Activated CD4-positive, alpha-beta T cell treated with anti-CD3 and anti-CD28 coated beads, Interleukin-10, Interleukin-2, amounts not matched to agents 100 ng/mL and 50 ng/mL, durations not matched to agents 16 hours and 8 hours (primary cell): ENCODE measurements around the gene ITPR1.

Experiments
- DNase-seq: peaks from one replicate; pipeline ENCODE4 v3.0.0-alpha.2; 2020

Gene ITPR1

DNA sequence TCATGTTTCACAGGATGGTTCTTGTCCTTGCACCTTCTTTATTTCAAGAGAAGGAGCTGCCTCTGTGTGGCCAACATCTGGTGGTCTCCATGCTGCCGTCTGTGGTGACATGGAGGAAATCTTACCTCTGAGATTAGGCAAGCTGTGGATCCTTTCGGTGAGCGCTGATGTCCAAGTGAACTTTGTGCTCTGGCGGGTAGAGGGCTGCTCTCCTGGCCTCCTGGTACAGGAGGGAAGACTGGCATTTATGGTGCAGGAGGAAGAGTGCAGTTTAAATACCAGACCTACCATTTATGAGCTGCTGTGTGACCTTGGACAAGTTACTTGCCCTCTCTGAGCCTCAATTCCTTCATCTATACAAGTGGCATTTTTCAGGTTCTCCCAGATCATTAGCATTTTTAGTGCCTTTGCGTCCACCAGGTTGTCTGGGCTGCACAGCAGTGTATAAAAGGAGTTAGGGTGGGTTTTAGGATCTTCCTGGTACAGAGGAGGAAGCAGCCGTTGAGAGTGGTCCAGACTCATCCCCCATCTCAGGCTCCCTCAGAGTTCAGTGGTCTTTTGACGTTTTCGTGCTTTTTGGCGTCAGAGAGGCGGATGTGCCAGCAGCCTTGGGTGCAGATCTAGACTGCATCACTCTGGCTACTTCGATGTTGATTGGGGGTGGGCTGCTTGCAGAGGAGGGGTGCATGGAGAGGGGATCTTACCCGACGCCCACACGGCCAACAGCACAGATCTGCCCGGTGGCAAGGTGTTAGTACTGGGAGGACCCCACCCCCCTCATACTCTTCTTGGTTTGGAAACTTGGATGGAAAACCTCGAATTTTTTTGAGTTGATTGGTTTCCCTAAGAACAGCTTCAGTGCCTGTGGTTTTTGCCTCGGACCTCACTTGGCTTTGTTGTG, 162.2 kb downstream of the ITPR1 start:
- DNase-seq, result no peak

DNA sequence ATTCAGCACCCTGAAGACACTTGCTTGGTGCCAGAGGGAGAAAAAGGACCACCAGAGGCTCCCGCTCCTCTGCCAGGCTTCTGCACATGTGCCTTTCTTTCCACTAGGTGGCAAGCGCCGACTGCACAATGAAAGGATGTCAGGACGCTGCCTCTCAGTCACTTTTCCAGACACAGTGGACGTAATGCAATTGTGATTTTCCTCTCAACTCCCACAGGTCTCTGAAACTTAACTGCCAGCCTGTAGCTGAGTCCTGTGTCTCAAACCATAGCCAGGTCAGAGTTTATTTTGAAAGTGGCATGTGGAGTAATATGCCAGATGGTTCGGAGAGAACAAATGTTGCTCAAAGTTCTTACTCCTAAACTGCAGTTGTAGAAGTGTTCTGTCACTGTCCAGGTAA, 162.9 kb downstream of the ITPR1 start:
- DNase-seq, result peak; percentile 4

DNA sequence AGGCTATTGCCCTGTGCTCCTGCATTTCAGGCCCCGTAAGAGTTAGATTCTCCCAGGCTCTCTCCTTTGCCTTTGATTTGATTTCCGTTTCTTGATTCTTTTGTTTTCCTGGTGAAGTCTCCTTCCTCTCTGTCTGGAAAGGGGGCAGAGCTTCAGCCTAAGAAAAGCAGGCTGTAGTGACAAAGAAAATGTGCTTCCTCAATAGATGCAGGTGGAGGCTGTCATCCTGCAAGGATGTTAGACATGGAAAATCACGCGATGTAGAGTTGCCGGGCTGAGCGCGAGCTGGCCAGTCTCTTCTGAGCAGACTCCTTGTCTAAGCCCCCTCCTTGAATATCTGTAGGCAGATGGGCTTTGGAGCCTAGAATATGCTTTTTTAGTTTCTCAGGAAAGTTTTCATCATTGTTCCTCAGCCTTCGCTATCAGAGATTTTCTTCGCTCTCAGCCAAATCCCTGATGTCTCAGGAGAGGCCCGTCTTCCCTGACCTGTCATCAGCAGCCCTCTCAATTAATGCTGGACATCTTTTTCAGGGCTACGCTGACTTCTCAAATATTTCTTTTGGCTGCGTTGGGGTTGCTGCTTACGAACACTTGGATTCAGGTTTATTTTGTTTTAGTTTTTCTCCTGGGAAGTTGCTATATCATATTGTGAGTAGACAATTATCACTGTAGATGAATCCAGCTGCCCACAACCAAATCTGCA, 163.6 kb downstream of the ITPR1 start:
- no peak for DNase-seq

DNA sequence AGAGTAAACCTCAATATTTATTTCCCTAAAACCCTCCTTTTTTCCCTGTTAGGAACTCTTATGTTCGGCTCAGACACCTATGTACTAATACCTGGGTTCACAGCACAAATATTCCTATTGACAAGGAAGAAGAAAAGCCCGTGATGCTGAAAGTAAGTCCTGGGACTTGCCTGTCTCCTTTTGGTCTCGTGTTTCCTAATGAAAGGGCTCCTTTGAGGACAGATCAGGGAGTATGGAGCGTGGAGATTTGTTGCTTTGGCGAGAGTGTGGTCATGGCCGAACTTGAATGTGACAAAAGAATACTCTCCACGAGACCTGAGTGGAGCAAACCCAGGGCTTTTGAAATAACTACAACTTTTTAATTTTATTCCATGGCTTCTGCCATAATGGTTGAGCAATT, 167.8 kb downstream of the ITPR1 start:
- DNase-seq, result no peak

DNA sequence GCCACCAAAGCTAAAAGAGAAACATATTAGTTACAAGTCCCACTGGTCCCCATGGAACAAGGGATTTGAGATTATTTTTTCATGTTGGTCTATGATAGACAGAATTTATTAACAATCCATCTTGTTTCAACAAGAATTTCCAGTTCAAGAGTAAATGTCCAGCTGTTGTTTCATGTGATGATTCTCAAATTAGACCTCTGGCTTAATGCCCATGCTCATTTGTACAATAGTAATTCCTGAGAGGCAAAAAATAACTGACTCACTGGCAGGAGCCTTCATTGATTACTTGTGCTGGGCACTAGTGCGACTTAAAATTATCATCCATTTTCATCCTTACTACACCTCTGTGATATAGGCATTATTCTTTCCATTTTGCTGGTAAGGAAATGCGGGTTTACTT, 171.3 kb downstream of the ITPR1 start:
- DNase-seq, result no peak

DNA sequence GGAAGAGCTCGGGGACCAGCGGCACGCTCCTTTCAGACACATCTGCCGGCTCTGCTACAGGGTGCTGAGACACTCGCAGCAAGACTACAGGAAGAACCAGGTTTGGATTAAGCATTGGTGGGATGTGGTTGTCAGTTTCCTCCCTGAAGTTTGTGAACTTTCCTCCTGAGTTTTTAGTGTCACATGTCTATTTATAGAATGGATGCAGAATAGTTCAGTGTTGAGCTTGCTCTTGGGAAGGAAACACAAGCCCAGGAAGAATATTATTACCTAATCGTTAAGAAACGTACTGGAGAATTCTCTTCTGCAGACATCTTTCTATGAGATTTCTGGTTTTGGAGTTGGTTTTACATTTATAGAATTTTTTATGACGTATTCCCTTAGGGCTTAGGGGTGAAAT, 172.0 kb downstream of the ITPR1 start:
- no peak for DNase-seq

DNA sequence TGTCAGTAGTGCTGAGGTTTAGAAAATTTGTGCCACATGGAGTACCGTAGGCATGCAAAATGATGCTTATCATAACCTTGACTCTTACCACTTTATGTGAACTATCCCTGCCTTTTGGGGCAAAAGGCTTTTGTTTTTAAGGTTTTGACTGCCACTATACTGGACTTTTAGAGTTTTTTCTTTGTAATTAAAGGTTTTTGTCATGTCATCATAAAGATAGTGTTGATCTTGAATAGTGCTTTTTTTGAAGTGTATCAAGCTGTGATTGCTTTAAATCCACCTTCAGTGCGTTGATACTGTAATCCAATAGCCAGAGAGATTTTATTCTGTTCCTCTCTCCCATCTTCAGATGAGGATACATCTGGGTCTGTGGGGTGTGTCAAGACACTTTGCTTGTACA, 172.9 kb downstream of the ITPR1 start:
- no peak for DNase-seq

DNA sequence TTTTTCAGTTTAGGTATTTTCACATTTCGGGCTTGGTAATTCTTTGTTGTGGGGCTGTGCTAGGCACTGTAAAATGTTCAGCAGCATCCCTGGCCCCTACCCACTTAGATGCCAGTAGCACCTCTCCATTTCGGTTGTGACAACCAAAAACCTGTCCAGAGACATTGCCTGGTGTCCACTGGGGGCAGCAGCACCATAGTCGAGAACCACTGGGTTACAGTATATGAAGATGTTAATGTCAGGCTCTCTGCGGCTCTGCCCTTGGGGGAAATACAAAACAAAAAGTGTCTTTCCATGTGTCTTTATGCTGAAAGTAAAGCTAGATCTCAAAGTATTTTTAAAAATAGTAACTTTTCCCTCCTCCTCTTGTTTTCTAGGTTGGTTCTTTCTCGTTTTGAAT, 177.2 kb downstream of the ITPR1 start:
- no peak for DNase-seq

DNA sequence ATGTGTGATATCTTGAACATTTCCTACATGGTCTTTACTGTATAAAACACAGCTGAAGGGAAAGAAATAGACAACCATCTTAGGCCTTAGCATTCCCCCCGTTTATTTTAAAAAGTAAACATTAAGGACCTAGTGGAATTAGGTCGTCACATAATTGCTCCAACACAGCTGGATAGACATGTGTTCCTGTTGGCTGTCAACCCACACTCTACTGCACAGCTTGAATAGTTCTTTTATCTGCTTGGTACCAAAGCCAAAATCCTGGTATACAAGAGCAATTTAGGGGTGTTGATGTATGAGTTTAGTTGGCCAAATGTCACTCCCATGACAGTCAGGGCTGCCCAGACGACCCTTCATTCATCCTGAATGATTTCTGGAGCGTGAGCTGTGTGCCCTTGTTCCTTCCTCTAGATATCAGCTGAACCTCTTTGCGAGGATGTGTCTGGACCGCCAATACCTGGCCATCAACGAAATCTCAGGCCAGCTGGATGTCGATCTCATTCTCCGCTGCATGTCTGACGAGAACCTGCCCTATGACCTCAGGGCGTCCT, 179.7 kb downstream of the ITPR1 start:
- DNase-seq, result no peak

DNA sequence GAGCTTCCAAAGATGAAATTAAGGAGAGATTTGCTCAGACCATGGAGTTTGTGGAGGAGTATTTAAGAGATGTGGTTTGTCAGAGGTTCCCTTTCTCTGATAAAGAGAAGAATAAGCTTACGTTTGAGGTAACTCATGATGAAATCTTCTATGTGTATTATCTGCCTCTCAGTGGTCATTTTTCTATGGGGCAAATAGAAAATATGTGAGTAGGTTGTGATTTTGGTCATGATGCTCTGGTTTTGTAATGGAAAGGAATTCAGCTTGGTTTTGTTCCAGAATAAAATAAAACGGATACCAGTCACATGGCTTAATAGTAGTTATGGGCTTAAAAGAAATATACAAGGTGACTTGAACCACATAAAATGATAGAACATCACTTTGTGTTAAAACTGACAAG, 181.1 kb downstream of the ITPR1 start:
- DNase-seq, result no peak

DNA sequence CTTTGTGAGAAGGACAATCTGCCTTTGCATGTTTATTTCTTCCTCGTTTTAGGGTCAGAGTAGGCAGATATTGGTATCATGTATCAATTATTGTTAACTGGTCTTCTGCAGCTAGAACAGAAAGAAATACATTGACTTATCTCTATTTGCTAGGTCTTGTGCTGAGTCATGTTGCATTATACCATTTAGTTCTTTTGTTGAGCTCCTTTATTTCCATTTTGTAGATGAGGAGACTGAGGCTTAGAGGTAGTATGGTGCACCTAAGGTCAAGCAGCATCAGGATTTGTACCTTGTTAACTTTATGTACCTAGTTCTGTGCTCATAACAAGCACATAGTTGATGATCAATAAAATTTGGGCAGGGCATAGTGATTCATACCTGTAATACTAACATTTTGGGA, 182.6 kb downstream of the ITPR1 start:
- no peak for DNase-seq

DNA sequence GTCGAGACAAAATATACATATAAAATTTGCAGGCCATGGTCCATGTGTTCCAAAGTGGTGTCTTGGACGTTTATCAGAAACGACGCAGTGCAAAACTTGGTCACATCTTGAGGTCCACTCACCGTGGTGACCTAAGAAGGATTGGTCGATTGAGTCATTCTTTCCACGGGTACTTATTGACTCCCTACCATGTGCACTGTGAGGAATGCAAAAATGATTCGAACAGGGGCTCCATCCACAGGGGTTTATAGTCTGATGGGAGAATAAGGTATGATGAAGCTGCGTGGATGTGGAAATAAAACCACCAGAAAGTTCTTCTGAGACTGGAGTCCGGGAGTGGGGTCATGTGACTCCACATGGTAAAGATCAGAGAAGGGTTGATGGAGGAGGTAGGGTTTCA, 185.2 kb downstream of the ITPR1 start:
- no peak for DNase-seq

DNA sequence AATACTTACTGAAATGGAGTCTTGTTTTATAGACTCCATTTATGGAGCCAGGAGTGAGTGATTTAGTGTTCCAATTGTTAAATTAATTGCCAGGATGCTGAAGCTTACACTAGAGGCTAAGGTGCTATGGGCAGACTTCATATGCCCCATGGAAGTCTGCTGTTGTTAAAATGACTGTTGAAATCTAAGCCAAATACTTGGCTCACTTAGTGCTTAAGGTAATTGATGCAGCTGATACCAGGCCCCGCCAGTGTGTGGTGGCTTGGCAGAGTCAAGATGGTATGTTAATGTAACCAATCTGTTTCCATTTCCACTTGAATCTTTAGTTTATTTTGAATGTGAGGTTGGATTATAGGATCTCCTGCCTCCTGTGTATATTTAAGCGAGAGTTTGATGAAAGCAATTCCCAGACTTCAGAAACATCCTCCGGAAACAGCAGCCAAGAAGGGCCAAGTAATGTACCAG, 187.1 kb downstream of the ITPR1 start:
- DNase-seq, result no peak

DNA sequence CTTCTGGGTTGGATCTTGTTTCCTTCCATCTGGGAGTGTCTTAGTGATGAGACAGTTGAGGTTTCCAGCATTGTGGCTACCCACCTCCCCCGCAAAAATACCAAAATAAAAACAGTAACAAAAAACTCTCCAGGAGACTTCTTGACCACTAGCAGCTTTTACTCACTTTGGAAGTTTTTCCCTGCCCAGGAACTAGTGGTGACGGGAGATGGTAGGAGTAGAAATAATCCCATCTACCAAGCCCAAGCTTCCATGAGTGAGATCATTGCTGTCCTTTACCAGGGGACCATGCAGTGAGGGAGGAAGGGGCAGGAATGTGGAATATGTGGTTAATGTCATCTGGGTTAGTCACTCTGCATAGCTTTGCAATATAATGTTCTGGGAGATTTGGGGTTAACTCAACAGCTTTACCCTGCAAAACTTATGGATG, 187.7 kb downstream of the ITPR1 start:
- DNase-seq, result no peak

DNA sequence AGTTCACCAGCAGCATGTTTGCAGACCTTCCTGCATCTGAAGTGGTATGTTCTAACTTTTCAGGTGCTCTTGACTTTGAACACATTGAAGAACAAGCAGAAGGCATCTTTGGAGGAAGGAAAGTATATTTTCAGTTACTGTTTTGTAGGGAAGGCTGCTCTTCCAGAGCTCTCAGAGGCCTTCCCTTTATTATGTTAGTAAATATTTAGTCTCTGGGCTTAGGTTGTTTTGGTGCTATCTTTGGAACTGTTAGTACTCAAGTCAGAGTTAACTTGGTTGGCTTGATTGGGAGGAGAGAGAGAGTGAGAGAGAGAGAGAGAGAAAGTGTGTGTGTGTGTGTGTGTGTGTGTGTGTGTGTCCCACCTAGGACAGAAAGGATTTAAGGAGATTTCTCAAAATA, 188.2 kb downstream of the ITPR1 start:
- DNase-seq, result no peak

DNA sequence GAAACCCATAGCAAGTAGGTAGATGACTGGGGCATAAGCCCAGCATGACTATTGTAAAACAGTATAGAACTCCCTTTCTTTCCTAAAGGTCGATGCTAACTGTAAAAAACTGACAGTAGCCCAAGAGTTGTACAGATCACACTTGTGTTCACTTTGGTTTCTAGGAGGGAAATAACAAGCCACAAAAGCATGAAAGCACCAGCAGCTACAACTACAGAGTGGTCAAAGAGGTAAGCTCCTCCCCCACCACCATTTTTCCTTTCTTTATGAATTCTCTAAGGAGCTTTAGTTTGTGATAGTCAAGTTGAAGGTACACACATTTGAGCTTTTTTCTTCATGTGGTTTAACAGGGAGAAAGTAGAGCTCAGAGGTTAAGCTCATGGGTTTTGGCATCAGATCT, 191.0 kb downstream of the ITPR1 start:
- no peak for DNase-seq

DNA sequence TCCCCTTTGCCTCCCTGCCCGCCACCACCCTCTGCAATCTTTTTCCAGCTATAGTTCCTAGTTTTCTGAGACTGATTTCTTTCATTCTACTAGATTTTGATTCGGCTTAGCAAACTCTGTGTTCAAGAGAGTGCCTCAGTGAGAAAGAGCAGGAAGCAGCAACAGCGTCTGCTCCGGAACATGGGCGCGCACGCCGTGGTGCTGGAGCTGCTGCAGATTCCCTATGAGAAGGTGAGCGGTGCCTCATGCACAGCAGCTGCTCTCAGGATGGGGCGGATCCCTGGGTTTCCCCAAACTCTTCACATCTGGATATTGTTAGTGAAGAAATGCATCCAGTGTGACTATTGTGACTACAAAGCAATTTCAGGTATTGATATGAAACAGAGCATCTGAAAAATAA, 191.8 kb downstream of the ITPR1 start:
- DNase-seq, result no peak

DNA sequence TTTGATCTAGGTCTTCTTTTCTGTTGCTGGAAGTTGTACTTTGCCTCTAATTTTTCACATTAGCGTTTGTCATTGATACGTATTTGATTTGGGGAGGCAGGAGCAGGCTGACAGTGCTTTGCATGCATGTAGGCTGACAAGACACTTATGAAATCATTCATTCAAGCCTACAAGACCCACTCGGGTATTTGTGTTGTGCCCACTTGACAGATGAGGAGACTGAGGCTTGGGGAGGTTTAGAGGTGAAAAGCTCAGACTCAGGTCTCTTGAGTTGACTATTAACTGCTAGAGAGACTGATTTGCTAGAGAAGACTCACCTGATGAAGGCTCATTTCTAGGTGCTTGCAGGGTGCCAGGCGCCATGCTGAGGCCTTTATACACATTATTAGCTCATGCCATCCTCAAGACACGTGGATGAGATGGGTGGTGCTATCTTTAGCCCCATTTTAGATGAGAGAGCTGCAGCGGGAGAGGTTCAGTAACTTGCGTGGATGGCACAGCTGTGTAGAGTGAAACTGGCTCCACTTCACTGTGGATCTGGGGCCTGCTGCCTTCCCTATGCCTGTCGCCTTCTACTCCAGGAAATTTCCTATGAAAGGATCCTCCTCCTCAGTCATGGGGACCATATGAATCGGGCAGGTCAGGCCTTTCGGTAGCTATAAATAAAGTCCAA, 192.7 kb downstream of the ITPR1 start:
- DNase-seq, result no peak

DNA sequence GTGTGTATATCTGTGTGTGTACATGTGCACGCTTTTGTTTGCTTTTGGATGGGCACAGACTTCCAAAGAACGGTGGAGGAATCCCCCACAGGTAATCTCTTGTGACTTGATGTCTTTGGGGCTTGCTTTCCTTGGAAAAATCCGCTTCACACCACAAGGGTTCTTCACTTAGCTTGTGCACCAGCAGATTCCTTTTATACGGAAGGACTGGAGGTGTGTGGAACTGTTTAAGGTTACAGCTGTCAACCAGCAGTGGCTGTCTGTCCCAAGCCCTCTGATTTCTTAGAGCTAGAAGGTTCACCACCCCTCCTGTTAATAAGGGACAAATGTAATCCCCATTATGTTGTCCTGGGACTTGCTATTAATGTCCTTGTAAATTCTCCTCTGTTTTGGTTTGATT, 193.5 kb downstream of the ITPR1 start:
- DNase-seq, result no peak

DNA sequence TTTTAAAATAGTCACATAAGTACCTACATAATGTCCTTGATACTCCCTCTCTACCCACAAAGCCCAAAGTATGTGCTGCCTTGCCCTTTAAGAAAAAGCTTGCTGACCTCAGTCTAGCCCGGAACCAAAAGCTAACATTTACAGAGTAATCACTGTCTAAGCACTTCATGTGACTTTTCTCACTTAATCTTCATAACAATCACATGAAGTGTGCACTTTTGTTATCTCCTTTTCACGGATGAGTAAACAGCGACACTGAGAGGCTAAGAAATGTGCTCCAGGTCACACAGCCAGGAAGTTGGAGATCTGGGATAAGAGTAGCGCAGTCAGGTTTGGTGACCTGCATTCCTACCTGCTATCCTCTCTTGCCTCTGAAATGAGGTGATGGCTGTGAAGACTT, 194.0 kb downstream of the ITPR1 start:
- no peak for DNase-seq

DNA sequence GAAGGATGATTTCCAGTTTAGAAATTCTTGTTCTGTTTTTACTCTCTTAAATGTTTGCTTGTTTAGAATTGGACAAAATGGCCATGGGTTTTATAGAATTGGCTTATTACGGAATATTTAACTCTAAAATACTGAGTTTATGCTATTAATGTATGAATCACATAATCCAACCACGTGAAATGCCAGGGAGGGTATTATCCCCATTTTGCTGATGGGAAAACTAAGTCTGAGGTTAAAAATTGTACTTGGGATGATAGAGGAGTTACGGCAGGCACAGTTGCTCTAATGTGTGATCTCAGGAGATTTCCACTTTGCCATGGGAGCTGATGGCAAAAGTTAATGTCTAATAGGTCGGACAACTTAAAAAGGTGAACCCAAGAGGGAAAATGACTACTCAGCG, 194.4 kb downstream of the ITPR1 start:
- no peak for DNase-seq

DNA sequence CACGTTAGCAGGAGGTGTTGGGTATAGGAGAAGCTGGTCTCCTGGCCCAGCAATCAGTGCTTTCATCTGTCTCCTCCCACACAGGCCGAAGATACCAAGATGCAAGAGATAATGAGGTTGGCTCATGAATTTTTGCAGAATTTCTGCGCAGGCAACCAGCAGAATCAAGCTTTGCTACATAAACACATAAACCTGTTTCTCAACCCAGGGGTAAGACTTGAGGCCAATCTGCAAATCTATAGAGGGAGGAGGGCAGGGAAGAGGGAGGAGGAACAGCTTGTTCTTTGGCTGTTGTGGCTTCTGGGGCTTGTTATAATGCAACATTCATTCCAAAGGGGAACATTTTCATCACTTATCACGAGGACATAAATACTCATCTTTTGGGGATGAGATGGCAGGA, 195.3 kb downstream of the ITPR1 start:
- no peak for DNase-seq

DNA sequence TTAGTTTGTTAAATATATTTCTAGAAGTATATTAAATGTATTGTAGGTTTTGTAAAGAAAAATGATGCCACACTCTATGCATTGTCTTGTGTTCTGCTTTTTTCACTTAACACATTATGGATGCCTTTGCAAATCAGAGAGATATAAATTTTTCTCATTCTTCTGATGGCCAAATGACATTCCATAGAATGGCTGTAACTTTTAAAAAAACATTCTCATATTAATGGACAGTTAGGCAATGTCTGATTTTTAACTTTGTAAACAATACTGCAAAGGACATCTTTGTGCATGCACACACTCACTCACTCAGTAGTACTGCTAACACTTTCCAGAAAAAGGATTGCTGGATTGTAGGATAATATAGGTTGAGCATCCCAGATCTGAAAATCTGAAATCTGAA, 195.9 kb downstream of the ITPR1 start:
- DNase-seq, result no peak

DNA sequence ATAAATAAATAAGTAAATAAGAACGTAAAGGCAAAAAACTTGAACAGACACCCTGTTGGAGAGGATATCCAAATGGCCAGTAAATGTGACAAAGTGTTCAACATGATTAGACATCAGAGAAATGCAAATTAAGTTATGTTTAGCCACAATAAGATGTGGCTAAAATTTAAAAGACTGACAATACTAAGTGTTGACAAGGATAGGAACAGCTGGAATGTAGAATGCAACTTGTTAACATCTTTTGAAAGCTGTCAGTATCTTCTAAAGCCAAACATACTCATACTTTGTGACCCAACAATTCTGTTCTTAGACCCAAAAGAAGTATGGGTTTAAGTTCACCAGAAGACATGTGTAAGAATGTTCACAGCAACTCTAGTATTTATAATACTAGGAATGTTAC, 197.1 kb downstream of the ITPR1 start:
- no peak for DNase-seq
